ENCODE results near the gene ELOB.

The ELOB gene

GRCh38 chr16:2779978-2780898 is 3.2 kb upstream of the ELOB start:
- Mint-ChIP-seq H3K27me3 (ENCODE audit: low read depth) (peaks cover 4% of the 10 kb centered on the region), H3K4me3 (peak overlapping the region; percentile 31), H3K4me1 (ENCODE audit: low read depth) (peaks cover 19% of the 10 kb centered on the region), H3K36me3 (ENCODE audit: low read depth) (no peaks in the 10 kb centered on the region), H3K27ac (peak overlapping the region; percentile 26), H3K9me3 (no peaks in the 10 kb centered on the region)

GRCh38 chr16:2779151-2779920 is 2.3 kb upstream of the ELOB start:
- Mint-ChIP-seq H3K36me3 (ENCODE audit: low read depth) (peaks cover 6% of the 10 kb centered on the region), H3K27me3 (ENCODE audit: low read depth) (no peaks in the 10 kb centered on the region), H3K4me3 (peak overlapping the region; percentile 31), H3K27ac (no peak overlapping the region), H3K4me1 (ENCODE audit: low read depth) (peaks cover 16% of the 10 kb centered on the region), H3K9me3 (no peaks in the 10 kb centered on the region)

GRCh38 chr16:2778630-2778958 is 1.5 kb upstream of the ELOB start:
- Mint-ChIP-seq H3K36me3 (ENCODE audit: low read depth) (peaks cover 8% of the 10 kb centered on the region), H3K27me3 (ENCODE audit: low read depth) (no peaks in the 10 kb centered on the region), H3K4me1 (ENCODE audit: low read depth) (peaks cover 16% of the 10 kb centered on the region), H3K9me3 (no peaks in the 10 kb centered on the region), H3K4me3 (peak overlapping the region; percentile 91), H3K27ac (peak overlapping the region; percentile 94)

- no peaks in the 10 kb centered on the region for H3K27me3 Mint-ChIP-seq (ENCODE audit: low read depth)
- H3K9me3 Mint-ChIP-seq, result no peaks in the 10 kb centered on the region
- H3K4me1 Mint-ChIP-seq (ENCODE audit: low read depth), result peaks cover 16% of the 10 kb centered on the region
These were observed 986 bp upstream of the ELOB start for GRCh38 chr16:2777903-2778629.

GRCh38 chr16:2776500-2777139 is 460 bp downstream of the ELOB start:
- peaks cover 17% of the 10 kb centered on the region for H3K36me3 Mint-ChIP-seq (ENCODE audit: low read depth)

More at GRCh38 chr16:2777903-2778629, 986 bp upstream of the ELOB start:
- peaks cover 8% of the 10 kb centered on the region for H3K36me3 Mint-ChIP-seq (ENCODE audit: low read depth)
- peak overlapping the region; percentile 91 for H3K4me3 Mint-ChIP-seq
- H3K27ac Mint-ChIP-seq, result peak overlapping the region; percentile 94

GRCh38 chr16:2775765-2776499 is 1.1 kb downstream of the ELOB start:
- H3K4me1 Mint-ChIP-seq (ENCODE audit: low read depth), result peaks cover 19% of the 10 kb centered on the region
- H3K27ac Mint-ChIP-seq, result peak overlapping the region; percentile 93
- peaks cover 20% of the 10 kb centered on the region for H3K36me3 Mint-ChIP-seq (ENCODE audit: low read depth)
- H3K4me3 Mint-ChIP-seq, result peak overlapping the region; percentile 95
- no peaks in the 10 kb centered on the region for H3K9me3 Mint-ChIP-seq
- H3K27me3 Mint-ChIP-seq (ENCODE audit: low read depth), result no peaks in the 10 kb centered on the region

More at GRCh38 chr16:2776500-2777139, 460 bp downstream of the ELOB start:
- H3K27me3 Mint-ChIP-seq (ENCODE audit: low read depth), result no peaks in the 10 kb centered on the region
- H3K9me3 Mint-ChIP-seq, result no peaks in the 10 kb centered on the region
- H3K4me1 Mint-ChIP-seq (ENCODE audit: low read depth), result peaks cover 19% of the 10 kb centered on the region
- H3K4me3 Mint-ChIP-seq, result peak overlapping the region; percentile 95
- H3K27ac Mint-ChIP-seq, result peak overlapping the region; percentile 93

- no peaks in the 10 kb centered on the region for H3K9me3 Mint-ChIP-seq
- H3K27ac Mint-ChIP-seq, result no peak overlapping the region
- peak overlapping the region; percentile 95 for H3K4me3 Mint-ChIP-seq
- peaks cover 20% of the 10 kb centered on the region for H3K36me3 Mint-ChIP-seq (ENCODE audit: low read depth)
- peaks cover 19% of the 10 kb centered on the region for H3K4me1 Mint-ChIP-seq (ENCODE audit: low read depth)
- no peaks in the 10 kb centered on the region for H3K27me3 Mint-ChIP-seq (ENCODE audit: low read depth)
These were observed 1.9 kb downstream of the ELOB start for GRCh38 chr16:2775131-2775716.

- H3K4me3 Mint-ChIP-seq, result no peak overlapping the region
- peaks cover 27% of the 10 kb centered on the region for H3K36me3 Mint-ChIP-seq (ENCODE audit: low read depth)
- no peaks in the 10 kb centered on the region for H3K9me3 Mint-ChIP-seq
- no peak overlapping the region for H3K27ac Mint-ChIP-seq
- H3K4me1 Mint-ChIP-seq (ENCODE audit: low read depth), result peaks cover 23% of the 10 kb centered on the region
- no peaks in the 10 kb centered on the region for H3K27me3 Mint-ChIP-seq (ENCODE audit: low read depth)
These were observed 2.8 kb downstream of the ELOB start for GRCh38 chr16:2774161-2774891.

GRCh38 chr16:2773188-2773968 is 3.7 kb downstream of the ELOB start:
- Mint-ChIP-seq H3K4me1 (ENCODE audit: low read depth) (peaks cover 21% of the 10 kb centered on the region), H3K4me3 (no peak overlapping the region), H3K27me3 (ENCODE audit: low read depth) (no peaks in the 10 kb centered on the region), H3K27ac (no peak overlapping the region), H3K36me3 (ENCODE audit: low read depth) (peaks cover 32% of the 10 kb centered on the region), H3K9me3 (no peaks in the 10 kb centered on the region)

GRCh38 chr16:2771496-2772402 is 5.3 kb downstream of the ELOB start:
- Mint-ChIP-seq H3K27me3 (ENCODE audit: low read depth) (no peaks in the 10 kb centered on the region), H3K9me3 (no peaks in the 10 kb centered on the region), H3K36me3 (ENCODE audit: low read depth) (peaks cover 42% of the 10 kb centered on the region), H3K27ac (no peak overlapping the region), H3K4me1 (ENCODE audit: low read depth) (peaks cover 16% of the 10 kb centered on the region), H3K4me3 (no peak overlapping the region)

GRCh38 chr16:2770057-2770951 is 6.8 kb downstream of the ELOB start:
- Mint-ChIP-seq H3K27ac (no peak overlapping the region), H3K9me3 (no peaks in the 10 kb centered on the region), H3K4me1 (ENCODE audit: low read depth) (peaks cover 10% of the 10 kb centered on the region), H3K4me3 (no peak overlapping the region), H3K36me3 (ENCODE audit: low read depth) (peaks cover 57% of the 10 kb centered on the region), H3K27me3 (ENCODE audit: low read depth) (no peaks in the 10 kb centered on the region)
